ENCODE results near the gene NPC2.

The NPC2 gene

GRCh38 chr14:74518221-74518620, 25.1 kb upstream of the NPC2 start:
- DNase-seq, result no peak

GRCh38 chr14:74517731-74518130, 24.6 kb upstream of the NPC2 start:
- no peak for DNase-seq

DNA sequence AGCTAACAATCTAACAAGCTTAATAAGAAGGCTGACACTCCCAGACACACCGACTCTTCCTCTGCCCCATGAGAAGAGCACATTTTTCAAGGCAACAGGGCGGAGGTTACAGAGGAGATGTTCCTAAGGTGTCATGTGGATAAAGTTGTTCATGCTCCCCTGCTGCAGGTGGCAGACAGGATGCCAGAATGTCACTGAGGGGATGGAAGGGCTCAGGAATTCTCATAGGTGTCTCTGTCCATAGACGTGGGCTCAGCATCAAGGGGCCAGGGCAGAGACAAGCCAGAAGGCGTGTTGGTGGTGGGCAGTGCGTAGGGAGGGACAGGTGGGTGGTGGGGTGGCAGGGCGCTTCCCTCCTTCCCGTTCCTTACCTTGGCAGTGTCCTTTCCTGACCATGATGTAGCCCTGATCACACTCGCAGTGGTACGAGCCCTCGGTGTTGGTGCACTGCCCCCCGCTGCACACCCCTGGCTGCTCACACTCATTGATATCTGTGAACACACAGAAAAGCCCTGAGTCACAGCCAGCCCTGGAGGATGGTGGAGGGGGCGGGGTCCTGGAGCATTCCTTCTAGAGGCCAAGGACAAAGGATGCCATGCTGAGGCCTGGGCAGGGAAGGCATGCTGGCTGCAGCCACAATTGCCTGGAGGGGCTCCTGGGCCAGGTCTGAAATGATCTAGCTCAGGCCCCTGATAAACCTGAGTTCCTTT, 23.5 kb upstream of the NPC2 start:
- no peak for DNase-seq

DNA sequence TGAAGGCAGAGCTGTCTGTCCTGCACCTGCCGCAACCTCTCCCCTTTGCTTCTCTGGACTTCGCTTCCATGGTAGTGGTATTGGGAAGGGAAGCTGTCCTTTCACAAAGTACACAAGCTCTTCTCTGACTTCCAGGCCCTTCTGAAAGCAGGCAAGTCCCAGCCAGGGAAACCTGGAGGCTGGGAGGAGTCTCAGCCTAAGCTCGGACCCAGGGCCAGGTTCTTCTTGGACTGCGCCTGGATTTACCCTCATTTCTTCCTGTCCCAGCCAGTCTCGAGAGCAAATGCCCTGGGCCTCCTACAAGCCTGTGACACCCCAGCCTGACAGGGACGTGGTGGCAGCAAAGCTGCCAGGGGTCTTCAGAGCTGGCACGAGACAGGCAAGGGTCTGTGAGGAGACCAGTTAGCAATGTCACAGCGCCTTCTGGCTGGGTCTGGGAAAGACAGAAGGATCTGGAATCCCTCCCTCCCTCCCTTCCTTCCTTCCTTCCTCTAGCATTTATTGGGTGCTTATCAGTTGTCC, 22.8 kb upstream of the NPC2 start:
- no peak for DNase-seq

GRCh38 chr14:74514471-74514941, 21.4 kb upstream of the NPC2 start:
- no peak for DNase-seq

DNA sequence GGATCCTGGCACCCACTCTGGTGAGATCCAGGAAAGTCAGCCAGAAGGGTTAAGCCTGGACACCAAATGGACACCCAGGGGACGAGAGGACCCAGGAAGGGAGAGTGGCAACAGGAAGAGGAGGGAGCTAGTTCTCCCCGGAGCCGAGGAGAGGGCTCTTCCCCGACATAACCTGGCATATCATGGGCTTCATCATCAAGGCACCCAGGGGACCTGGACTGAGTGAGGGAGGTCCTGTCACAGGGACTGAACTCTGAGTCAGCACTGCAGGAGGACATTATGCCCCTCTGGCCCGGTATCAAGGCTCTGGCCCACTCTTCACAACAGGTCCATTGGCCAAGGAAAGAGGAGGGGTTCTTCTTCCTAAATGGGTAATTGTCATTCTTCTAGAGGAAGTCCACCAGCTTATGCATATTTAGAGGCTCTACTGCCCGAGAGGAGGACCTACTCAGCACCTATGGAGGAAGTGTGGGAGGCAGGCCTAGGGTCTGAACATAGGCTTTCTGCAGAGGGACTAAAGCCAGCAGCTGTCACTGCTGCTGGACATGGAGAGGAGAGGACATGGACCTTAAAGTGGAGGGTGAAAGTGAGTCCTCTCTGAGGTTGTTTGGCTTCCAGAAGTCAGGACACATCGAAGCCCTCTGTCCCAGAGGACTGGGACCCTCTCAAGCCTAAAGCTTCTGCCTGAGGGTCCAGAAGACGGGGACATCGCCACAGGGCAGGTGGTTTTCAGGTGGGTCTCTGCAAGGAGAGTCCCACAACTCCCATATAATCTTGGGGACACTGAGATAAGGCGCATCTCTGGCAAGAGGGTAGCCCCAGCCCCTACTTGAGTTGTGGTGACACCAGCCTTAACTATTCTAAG, 19.1 kb upstream of the NPC2 start:
- no peak for DNase-seq

DNA sequence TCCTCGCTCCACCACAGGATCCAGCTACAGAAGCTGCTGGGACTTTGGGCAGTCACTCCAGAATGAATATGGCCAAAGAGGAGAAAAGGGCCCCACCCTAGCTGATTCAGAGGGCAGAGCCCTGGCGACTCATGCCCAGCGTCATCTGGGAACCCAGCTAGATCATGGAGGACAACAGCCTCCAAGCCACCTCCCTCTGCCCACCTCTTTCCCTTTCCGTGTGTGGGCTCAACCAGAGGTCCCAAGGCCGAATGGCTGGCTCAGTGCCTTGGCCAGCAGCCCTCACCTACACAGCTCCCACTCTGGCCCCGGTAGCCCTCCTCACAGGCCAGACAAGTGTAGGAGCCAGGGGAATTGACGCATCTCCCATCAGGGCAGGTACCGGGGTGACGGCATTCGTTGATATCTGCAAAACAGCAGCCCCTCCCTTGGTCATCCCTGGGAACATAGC, 17.9 kb upstream of the NPC2 start:
- DNase-seq, result no peak

GRCh38 chr14:74510223-74510931, 17.3 kb upstream of the NPC2 start:
- DNase-seq, result no peak

- DNase-seq, result no peak
Observed at GRCh38 chr14:74509587-74510222, 16.6 kb upstream of the NPC2 start.

DNA sequence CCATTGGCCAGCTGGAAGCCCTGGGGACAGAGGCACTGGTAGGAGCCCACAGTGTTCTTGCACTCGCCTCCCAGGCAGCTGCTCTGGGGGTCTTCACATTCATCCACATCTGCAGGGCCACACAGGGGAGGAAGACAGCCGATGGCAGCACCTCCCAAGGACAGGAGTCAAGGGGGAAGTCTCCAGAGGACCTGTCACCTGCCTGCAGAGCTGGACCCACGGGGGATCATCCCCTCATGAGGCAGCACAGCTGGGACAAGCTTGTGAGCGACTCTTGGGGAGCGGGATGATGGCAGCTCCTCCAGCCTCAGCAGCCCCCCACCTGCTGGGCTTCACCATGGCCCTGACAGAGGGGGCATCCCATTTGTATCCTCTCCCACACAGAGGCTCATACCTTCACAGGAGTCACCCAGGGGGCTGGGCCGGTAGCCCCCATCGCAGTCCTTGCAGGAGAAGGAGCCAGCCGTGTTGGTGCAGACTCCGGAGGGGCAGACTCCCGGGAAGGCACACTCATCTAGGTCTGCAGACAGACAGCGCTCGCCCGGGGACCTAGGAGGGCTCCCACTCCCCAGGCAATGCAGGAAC, 15.8 kb upstream of the NPC2 start:
- DNase-seq, result no peak

- no peak for DNase-seq
Observed at GRCh38 chr14:74508292-74508731, 15.2 kb upstream of the NPC2 start.

- DNase-seq, result no peak
Observed at GRCh38 chr14:74507840-74508239, 14.7 kb upstream of the NPC2 start.

DNA sequence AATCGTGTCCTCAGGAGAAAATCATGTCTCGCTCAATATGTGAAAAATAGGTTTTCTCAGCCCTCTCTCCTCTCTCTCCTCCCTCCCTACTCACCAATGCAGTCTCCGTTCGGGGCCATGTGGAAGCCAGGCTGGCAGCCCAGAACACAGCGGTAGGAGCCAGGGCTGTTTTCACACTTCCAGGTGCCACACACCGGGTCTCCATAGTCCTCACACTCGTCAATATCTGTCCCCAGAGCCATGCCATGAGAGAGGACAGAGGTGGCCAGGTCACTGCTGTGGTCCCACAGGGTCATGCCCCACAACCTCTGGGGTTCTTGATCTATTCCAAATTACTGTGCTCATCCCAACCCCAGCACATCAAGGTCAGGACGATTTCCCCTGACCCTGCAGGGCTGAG, 14.0 kb upstream of the NPC2 start:
- DNase-seq, result no peak

DNA sequence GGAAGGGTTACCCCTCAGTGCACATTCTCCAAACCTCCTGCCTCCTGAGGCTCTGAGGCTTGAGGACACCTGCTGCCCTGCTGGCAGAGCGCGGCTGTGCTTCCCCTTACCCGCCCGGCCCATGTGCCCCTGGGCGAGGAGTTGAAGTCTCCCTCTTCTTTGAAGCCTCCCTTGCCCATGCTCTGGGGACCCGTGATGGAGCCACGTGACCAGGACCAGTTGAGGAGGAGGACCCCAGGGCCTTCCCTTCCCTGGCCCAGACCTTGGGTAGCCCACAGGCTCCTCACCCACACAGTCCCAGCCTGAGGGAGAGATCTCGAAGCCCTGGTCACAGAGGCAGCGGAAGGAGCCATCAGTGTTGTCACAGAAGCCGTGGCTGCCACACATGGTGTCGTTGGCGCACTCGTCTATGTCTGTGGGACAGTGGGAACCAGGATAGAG, 13.3 kb upstream of the NPC2 start:
- no peak for DNase-seq

GRCh38 chr14:74505831-74506230, 12.7 kb upstream of the NPC2 start:
- DNase-seq, result no peak

GRCh38 chr14:74504874-74505720, 12.0 kb upstream of the NPC2 start:
- DNase-seq, result no peak

DNA sequence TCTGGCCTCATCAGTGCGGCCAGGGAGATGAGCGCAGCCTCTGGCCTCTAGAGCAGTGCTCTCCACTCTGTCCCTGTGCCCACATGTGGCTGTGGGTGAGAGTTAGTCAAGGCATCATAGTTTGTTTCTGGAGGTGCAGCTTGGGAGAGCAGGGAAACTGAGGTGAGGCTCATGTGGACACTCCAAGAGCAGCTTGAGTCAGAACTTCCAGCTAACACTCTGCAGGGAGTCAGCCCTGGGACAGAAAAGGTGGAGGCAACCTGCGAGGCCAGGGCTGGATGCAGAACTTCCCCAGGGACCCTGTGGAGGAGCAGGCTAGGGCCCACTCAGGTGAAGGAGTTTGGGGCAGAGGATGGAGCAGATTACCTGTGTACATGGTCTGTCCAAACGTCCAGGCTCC, 11.3 kb upstream of the NPC2 start:
- DNase-seq, result no peak

- no peak for DNase-seq
Observed at GRCh38 chr14:74503938-74504335, 10.8 kb upstream of the NPC2 start.

GRCh38 chr14:74503291-74503937, 10.3 kb upstream of the NPC2 start:
- DNase-seq, result no peak

- no peak for DNase-seq
Observed at GRCh38 chr14:74502236-74503019, 9.3 kb upstream of the NPC2 start.
